HL-60 (cell line): Measurements from ENCODE around the gene IGFL1.

Source experiments
- CTCF ChIP-seq: IDR thresholded peaks from one replicate; pipeline ENCODE4 v1.5.1; 2011; ENCODE audit warnings: low read length, control low read depth, inconsistent platforms; ENCODE audit not compliant: insufficient read depth
- POLR2AphosphoS5 ChIP-seq: IDR thresholded peaks from 2 replicates; pipeline ENCODE4 v1.6.1; 2012; ENCODE audit warnings: low read depth
- TF ChIP-seq, protein P1 (sequence below): IDR thresholded peaks from 2 replicates; pipeline ENCODE4 v1.6.1; 2012; ENCODE audit warnings: low read depth; ENCODE audit not compliant: insufficient replicate concordance

DNA sequence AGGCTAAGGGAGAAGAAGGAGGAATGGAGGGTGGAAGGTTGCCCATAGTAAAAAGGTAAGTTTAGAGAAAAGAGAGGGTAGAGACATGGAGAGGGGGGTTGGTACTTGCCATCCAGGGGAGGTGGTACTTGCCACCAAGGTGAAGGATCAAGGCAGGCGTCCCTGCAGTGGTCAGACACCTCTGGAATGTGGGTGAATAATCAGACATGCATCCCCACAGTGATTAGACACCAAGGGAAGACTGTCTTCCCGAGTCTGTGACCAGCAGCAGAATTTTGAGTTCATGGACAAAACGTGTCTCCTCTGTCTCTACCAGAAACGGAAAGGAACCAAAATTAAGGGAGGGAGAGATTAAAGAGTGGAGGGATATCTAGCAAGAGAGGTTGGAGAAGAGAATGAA, 27.1 kb upstream of the IGFL1 start:
- no peak for TF ChIP-seq CTCF
- TF ChIP-seq, protein P1, sequence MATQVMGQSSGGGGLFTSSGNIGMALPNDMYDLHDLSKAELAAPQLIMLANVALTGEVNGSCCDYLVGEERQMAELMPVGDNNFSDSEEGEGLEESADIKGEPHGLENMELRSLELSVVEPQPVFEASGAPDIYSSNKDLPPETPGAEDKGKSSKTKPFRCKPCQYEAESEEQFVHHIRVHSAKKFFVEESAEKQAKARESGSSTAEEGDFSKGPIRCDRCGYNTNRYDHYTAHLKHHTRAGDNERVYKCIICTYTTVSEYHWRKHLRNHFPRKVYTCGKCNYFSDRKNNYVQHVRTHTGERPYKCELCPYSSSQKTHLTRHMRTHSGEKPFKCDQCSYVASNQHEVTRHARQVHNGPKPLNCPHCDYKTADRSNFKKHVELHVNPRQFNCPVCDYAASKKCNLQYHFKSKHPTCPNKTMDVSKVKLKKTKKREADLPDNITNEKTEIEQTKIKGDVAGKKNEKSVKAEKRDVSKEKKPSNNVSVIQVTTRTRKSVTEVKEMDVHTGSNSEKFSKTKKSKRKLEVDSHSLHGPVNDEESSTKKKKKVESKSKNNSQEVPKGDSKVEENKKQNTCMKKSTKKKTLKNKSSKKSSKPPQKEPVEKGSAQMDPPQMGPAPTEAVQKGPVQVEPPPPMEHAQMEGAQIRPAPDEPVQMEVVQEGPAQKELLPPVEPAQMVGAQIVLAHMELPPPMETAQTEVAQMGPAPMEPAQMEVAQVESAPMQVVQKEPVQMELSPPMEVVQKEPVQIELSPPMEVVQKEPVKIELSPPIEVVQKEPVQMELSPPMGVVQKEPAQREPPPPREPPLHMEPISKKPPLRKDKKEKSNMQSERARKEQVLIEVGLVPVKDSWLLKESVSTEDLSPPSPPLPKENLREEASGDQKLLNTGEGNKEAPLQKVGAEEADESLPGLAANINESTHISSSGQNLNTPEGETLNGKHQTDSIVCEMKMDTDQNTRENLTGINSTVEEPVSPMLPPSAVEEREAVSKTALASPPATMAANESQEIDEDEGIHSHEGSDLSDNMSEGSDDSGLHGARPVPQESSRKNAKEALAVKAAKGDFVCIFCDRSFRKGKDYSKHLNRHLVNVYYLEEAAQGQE: no peak
- no peak for TF ChIP-seq POLR2AphosphoS5
